Right lobe of liver (tissue), 4 donors: ENCODE measurements around the gene SEMA3B.

ENCODE experiments used
- CTCF ChIP-seq, 4 donors: fragments of 200-600 bp in 3 of 4; fragments of 450-650 bp in 1 of 4; IDR thresholded peaks; one replicate each; pipeline versions ENCODE4 v1.5.1 to v1.8.0; 2016 to 2022; ENCODE audit warnings: antibody characterized with exemption in 4 of 4, mild to moderate bottlenecking in 2 of 4
- POLR2A ChIP-seq: fragments of 450-650 bp; IDR thresholded peaks from one replicate; pipeline ENCODE4 v1.6.1; 2017; ENCODE audit warnings: antibody characterized with exemption, mild to moderate bottlenecking
- donor health status: DM: no; HTN: no; CAD: no.
- donor health status: DM: no; HTN: no; CAD: no.
- donor health status: DM: no; HTN: yes; CAD: no.

GRCh38 chr3:50251220-50251619, 17.7 kb upstream of the SEMA3B start:
- TF ChIP-seq CTCF (IDR thresholded peaks at IDR 0.05) (no peak), POLR2A (no peak)
